ENCODE data around the gene NDUFAF3. TPM values are rescaled to one million over a fixed set of nuclear protein-coding genes. Genes with fewer than 3 reads are reported as not detected.

Gene NDUFAF3
- polyA plus RNA-seq, 1 of the 3 experiments (the other 2 are of a cell fraction) = 104 TPM

- DNase-seq = peak; percentile 55
- TF ChIP-seq RXRA (IDR thresholded peaks at IDR 0.05; ENCODE audit: borderline replicate concordance, low read depth) (no peak), TCF12 (IDR thresholded peaks at IDR 0.05) (0 out of 2 replicates have a peak, but pooled peaks have one; percentile 4), PBX3 (IDR thresholded peaks at IDR 0.05) (no peak), POLR2AphosphoS5 (IDR thresholded peaks at IDR 0.05; ENCODE audit: low read depth, low read length) (0 out of 2 replicates have a peak, but pooled peaks have one; percentile 9), GATA2 (CRISPR knock-in tag; IDR thresholded peaks at IDR 0.05) (no peak)
- peak overlapping the region; percentile 99 for H3K9ac ChIP-seq
- ChIA-PET POLR2A (interaction anchor here (0.8 to 4.6 kb wide), 11 partner anchors 8 to 338 kb away, joined by 3 to 80 read pairs (median 5); partner anchors contain the start of genes GPX1, IMPDH2, PRKAR2A and QRICH1), CTCF (interaction anchor here (0.9 to 14.2 kb wide), 9 partner anchors 8 to 429 kb away, joined by 3 to 114 read pairs (median 13); partner anchors contain the start of genes IMPDH2, KLHDC8B, P4HTM and QRICH1)
- H2AFZ ChIP-seq (ENCODE audit: low read depth) = 0 out of 2 replicates have a peak overlapping the region, but pooled peaks have one; percentile 40
- peak overlapping the region; percentile 97 for H3K4me2 ChIP-seq
- no peaks in the 10 kb centered on the region for H4K20me1 ChIP-seq (ENCODE audit: insufficient read depth)
- peak overlapping the region; percentile 87 to 94 for H3K4me3 ChIP-seq (ENCODE audit: low read depth in 2 of 2, low read length in 1 of 2)
- H3K4me1 ChIP-seq (ENCODE audit: control insufficient read depth in 1 of 2, insufficient read depth in 2 of 2, low read depth in 1 of 2, low read length in 1 of 2) = peaks cover 0 to 40% of the 10 kb centered on the region in 2 experiments; a peak in 1 of 4 replicates
- WGBS (ENCODE audit: low lambda C conversion rate) = 7% methylated on average over 9 of the region's 51 CpGs
- H3K9me2 ChIP-seq = no peaks in the 10 kb centered on the region
- H3K36me3 ChIP-seq (replicated peaks in 1 of 2; ENCODE audit: control insufficient read depth in 1 of 2, insufficient read depth in 2 of 2, low read length in 1 of 2) = peaks cover 30 to 33% of the 10 kb centered on the region in 2 experiments
- H3F3A ChIP-seq (replicated peaks; ENCODE audit: insufficient read depth) = peaks cover 41% of the 10 kb centered on the region
- peak overlapping the region; percentile 90 to 99 for H3K27ac ChIP-seq (ENCODE audit: low read depth in 2 of 2, low read length in 1 of 2)
- H3K79me2 ChIP-seq (ENCODE audit: insufficient read depth) = peaks cover 69% of the 10 kb centered on the region
- no peaks in the 10 kb centered on the region for H3K9me3 ChIP-seq
- H3K27me3 ChIP-seq (ENCODE audit: insufficient read depth) = no peaks in the 10 kb centered on the region
Observed at GRCh38 chr3:49020330-49021212, 1.4 kb upstream of the NDUFAF3 start.

- ChIA-PET POLR2A (interaction anchor here (0.7 to 4.6 kb wide), 12 partner anchors 7 to 337 kb away, joined by 3 to 80 read pairs (median 4); partner anchors contain the start of genes GPX1, IMPDH2, IP6K2 and PRKAR2A), CTCF (interaction anchor here (0.8 to 14.2 kb wide), 22 partner anchors 9 to 428 kb away, joined by 3 to 114 read pairs (median 5); partner anchors contain the start of genes KLHDC8B, LAMB2, P4HTM and QRICH1)
- WGBS (ENCODE audit: low lambda C conversion rate) = 0% methylated on average over 14 of the region's 60 CpGs
- H3K4me1 ChIP-seq (ENCODE audit: control insufficient read depth in 1 of 2, insufficient read depth in 2 of 2, low read depth in 1 of 2, low read length in 1 of 2) = peaks cover 0 to 38% of the 10 kb centered on the region in 2 experiments; a peak in 1 of 4 replicates
- peak overlapping the region; percentile 99 for H3K9ac ChIP-seq
- H3F3A ChIP-seq (replicated peaks; ENCODE audit: insufficient read depth) = peaks cover 38% of the 10 kb centered on the region
- peak overlapping the region; percentile 92 for H2AFZ ChIP-seq (ENCODE audit: low read depth)
- H3K27me3 ChIP-seq (ENCODE audit: insufficient read depth) = no peaks in the 10 kb centered on the region
- no peaks in the 10 kb centered on the region for H3K9me3 ChIP-seq
- no peaks in the 10 kb centered on the region for H3K9me2 ChIP-seq
- peaks cover 30 to 33% of the 10 kb centered on the region in 2 experiments for H3K36me3 ChIP-seq (replicated peaks in 1 of 2; ENCODE audit: control insufficient read depth in 1 of 2, insufficient read depth in 2 of 2, low read length in 1 of 2)
- H3K4me3 ChIP-seq (ENCODE audit: low read depth in 2 of 2, low read length in 1 of 2) = peak overlapping the region; percentile 87 to 94
- peak overlapping the region; percentile 99 for H3K27ac ChIP-seq (ENCODE audit: low read depth in 2 of 2, low read length in 1 of 2)
- peaks cover 74% of the 10 kb centered on the region for H3K79me2 ChIP-seq (ENCODE audit: insufficient read depth)
- H4K20me1 ChIP-seq (ENCODE audit: insufficient read depth) = no peaks in the 10 kb centered on the region
- H3K4me2 ChIP-seq = peak overlapping the region; percentile 97
- peak; percentile 97 for DNase-seq
- TF ChIP-seq ELF1 (IDR thresholded peaks at IDR 0.05) = peak; percentile 69
- TF ChIP-seq JUND (IDR thresholded peaks at IDR 0.05) = no peak
- no peak for TF ChIP-seq NRF1 (IDR thresholded peaks at IDR 0.05; ENCODE audit: low read depth, low read length)
- TF ChIP-seq MXI1 (IDR thresholded peaks at IDR 0.05; ENCODE audit: low read depth, low read length) = peak; percentile 80
- no peak for TF ChIP-seq TEAD4 (IDR thresholded peaks at IDR 0.05; ENCODE audit: borderline replicate concordance, insufficient read depth)
- TF ChIP-seq TAF1 (IDR thresholded peaks at IDR 0.05; ENCODE audit: borderline replicate concordance, low read depth, low read length) = peak; percentile 98
- no peak for TF ChIP-seq NFIC (IDR thresholded peaks at IDR 0.05; ENCODE audit: borderline replicate concordance)
- no peak for TF ChIP-seq EZH2phosphoT487 (IDR thresholded peaks at IDR 0.05; ENCODE audit: borderline replicate concordance, low read depth)
- TF ChIP-seq MAX (IDR thresholded peaks at IDR 0.05; ENCODE audit: low read depth) = peak; percentile 72
- no peak for TF ChIP-seq ZBTB33 (IDR thresholded peaks at IDR 0.05; ENCODE audit: borderline replicate concordance, low read depth)
- peak; percentile 29; the same call in 1 of the 2 replicates for TF ChIP-seq YY1 (IDR thresholded peaks at IDR 0.05; ENCODE audit: low read depth)
- no peak for TF ChIP-seq RXRA (IDR thresholded peaks at IDR 0.05; ENCODE audit: borderline replicate concordance, low read depth)
- peak; percentile 100 for TF ChIP-seq POLR2AphosphoS5 (IDR thresholded peaks at IDR 0.05; ENCODE audit: low read depth, low read length)
- TF ChIP-seq MEF2A (IDR thresholded peaks at IDR 0.05; ENCODE audit: borderline replicate concordance, low read depth) = no peak
- no peak for TF ChIP-seq USF2 (IDR thresholded peaks at IDR 0.05; ENCODE audit: borderline replicate concordance, low read depth, low read length)
- no peak for TF ChIP-seq FOXJ3 (CRISPR knock-in tag; IDR thresholded peaks at IDR 0.05)
- TF ChIP-seq GATA2 (CRISPR knock-in tag; IDR thresholded peaks at IDR 0.05) = no peak
Observed at GRCh38 chr3:49021213-49021812, 608 bp upstream of the NDUFAF3 start.

All from SK-N-SH (cell line).